Measurements from ENCODE around the gene MYL12A.
"Not testable (repeated sequence)": the region's sequence is repeated elsewhere in the genome, so short reads cannot be mapped to it uniquely, and the experiment has no call there.

MYL12A gene

GRCh38 chr18:3219631-3220335, 27.8 kb upstream of the MYL12A start, which contains the start of gene MYOM1:
MYOM1 (minus strand) TSS chr18:3219968; CDS start chr18:3215223, 4,745 bp downstream.
- Histone ChIP-seq H3K27me3 (ENCODE audit: insufficient read depth, poor library complexity, severe bottlenecking) (no peaks in the 10 kb centered on the region), H3K9me3 (ENCODE audit: severe bottlenecking) (no peaks in the 10 kb centered on the region), H3K4me1 (ENCODE audit: insufficient read depth, poor library complexity, severe bottlenecking) (no peaks in the 10 kb centered on the region), H3K36me3 (ENCODE audit: low read depth) (no peaks in the 10 kb centered on the region), H3K27ac (ENCODE audit: poor library complexity, severe bottlenecking) (no peak within 1 kb of the TSS), H3K4me3 (ENCODE audit: severe bottlenecking) (no peak within 1 kb of the TSS)
- ATAC-seq (ENCODE audit: low read depth) (no peak), DNase-seq (ENCODE audit: low spot score) (no peak)
- TF ChIP-seq CTCF (IDR thresholded peaks at IDR 0.05; ENCODE audit: poor library complexity, severe bottlenecking) = no peak

DNA sequence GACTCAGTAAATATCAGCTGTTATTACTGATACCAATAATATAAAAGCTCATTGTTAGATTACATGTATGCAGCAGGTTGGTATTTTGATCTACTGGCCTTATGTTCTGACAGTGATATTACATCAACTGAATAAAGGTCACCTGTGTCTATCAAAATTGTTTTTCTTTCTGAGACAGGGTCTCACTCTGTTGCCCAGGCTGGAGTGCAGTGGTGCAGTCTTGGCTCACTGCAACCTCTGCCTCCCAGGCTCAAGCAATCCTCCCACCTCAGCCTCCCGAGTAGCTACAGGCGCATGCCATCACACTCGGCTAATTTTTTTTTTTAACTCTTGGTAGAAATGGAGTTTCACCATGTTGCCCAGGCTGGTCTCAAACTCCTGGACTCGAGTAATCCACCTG, 26.7 kb upstream of the MYL12A start:
- H3K4me1 ChIP-seq (ENCODE audit: insufficient read depth, poor library complexity, severe bottlenecking); H3K36me3 ChIP-seq (ENCODE audit: low read depth); ATAC-seq (ENCODE audit: low read depth); H3K27ac ChIP-seq (ENCODE audit: poor library complexity, severe bottlenecking); H3K27me3 ChIP-seq (ENCODE audit: insufficient read depth, poor library complexity, severe bottlenecking); H3K9me3 ChIP-seq (ENCODE audit: severe bottlenecking); H3K4me3 ChIP-seq (ENCODE audit: severe bottlenecking); DNase-seq (ENCODE audit: low spot score): not testable (repeated sequence)

DNA sequence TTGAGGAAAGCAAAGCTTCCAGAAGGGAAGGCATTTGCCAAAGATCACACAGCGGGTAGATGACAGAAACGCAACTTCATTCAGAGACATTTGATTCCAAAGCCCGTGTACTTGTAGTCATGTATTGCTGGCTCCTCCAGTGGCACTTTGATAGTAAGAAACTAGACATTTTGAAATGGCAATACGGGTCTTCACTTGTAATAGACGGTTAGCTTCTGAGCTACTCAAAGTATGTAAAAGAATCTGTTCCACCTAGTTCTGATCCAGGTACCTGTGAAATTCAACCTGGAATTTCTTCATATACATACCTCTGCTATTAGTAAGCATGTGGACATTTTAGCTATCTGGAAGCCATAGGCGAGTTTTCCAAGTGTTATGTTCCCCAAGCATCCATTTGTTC, 26.1 kb upstream of the MYL12A start:
- Histone ChIP-seq H3K9me3 (ENCODE audit: severe bottlenecking) (no peaks in the 10 kb centered on the region), H3K36me3 (ENCODE audit: low read depth) (no peaks in the 10 kb centered on the region), H3K27ac (ENCODE audit: poor library complexity, severe bottlenecking) (no peak overlapping the region), H3K4me1 (ENCODE audit: insufficient read depth, poor library complexity, severe bottlenecking) (no peaks in the 10 kb centered on the region), H3K27me3 (ENCODE audit: insufficient read depth, poor library complexity, severe bottlenecking) (no peaks in the 10 kb centered on the region), H3K4me3 (ENCODE audit: severe bottlenecking) (no peak overlapping the region)
- no peak for DNase-seq (ENCODE audit: low spot score)
- no peak for TF ChIP-seq CTCF (IDR thresholded peaks at IDR 0.05; ENCODE audit: poor library complexity, severe bottlenecking)
- no peak; the same call in 2 of the 3 replicates for ATAC-seq (ENCODE audit: low read depth)

DNA sequence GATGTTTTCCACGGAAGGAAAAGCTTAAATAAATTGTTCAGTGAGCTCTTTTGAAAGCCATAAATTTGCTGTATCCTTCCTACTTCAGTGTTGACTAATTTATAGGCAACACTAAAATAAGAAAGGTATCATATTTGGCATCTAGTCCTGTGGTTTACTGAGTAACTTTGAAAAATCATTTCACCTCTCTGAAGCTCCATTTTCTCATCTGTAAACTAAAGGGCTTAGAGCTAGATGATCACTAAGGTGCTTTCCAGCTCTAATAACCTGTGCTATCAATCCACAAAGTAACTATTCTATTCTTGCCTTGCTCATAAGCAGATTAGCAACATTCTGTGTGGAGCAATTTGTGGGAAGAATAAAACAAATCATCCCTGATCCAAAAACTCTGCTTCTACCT, 24.2 kb upstream of the MYL12A start:
- Histone ChIP-seq H3K27me3 (ENCODE audit: insufficient read depth, poor library complexity, severe bottlenecking) (no peaks in the 10 kb centered on the region), H3K27ac (ENCODE audit: poor library complexity, severe bottlenecking) (no peak overlapping the region), H3K9me3 (ENCODE audit: severe bottlenecking) (no peaks in the 10 kb centered on the region), H3K4me1 (ENCODE audit: insufficient read depth, poor library complexity, severe bottlenecking) (no peaks in the 10 kb centered on the region), H3K36me3 (ENCODE audit: low read depth) (no peaks in the 10 kb centered on the region), H3K4me3 (ENCODE audit: severe bottlenecking) (no peak overlapping the region)
- ATAC-seq (ENCODE audit: low read depth) = no peak
- no peak for DNase-seq (ENCODE audit: low spot score)
- TF ChIP-seq CTCF (IDR thresholded peaks at IDR 0.05; ENCODE audit: poor library complexity, severe bottlenecking) = no peak

GRCh38 chr18:3224223-3224622, 23.4 kb upstream of the MYL12A start:
- Histone ChIP-seq H3K4me1 (ENCODE audit: insufficient read depth, poor library complexity, severe bottlenecking) (no peaks in the 10 kb centered on the region), H3K36me3 (ENCODE audit: low read depth) (no peaks in the 10 kb centered on the region), H3K9me3 (ENCODE audit: severe bottlenecking) (no peaks in the 10 kb centered on the region), H3K27ac (ENCODE audit: poor library complexity, severe bottlenecking) (no peak overlapping the region), H3K4me3 (ENCODE audit: severe bottlenecking) (no peak overlapping the region), H3K27me3 (ENCODE audit: insufficient read depth, poor library complexity, severe bottlenecking) (no peaks in the 10 kb centered on the region)
- no peak for ATAC-seq (ENCODE audit: low read depth)
- DNase-seq (ENCODE audit: low spot score) = no peak
- no peak for TF ChIP-seq CTCF (IDR thresholded peaks at IDR 0.05; ENCODE audit: poor library complexity, severe bottlenecking)
